ENCODE measurements around the gene TMC5.
"Not testable (repeated sequence)": the region's sequence is repeated elsewhere in the genome, so short reads cannot be mapped to it uniquely, and the experiment has no call there.

- not testable (repeated sequence) for TF ChIP-seq EZH2 (IDR thresholded peaks at IDR 0.05; ENCODE audit: low read depth, unreplicated experiment); POLR2AphosphoS5 (IDR thresholded peaks at IDR 0.05; ENCODE audit: low read depth); CREB1 (CRISPR knock-in tag; IDR thresholded peaks at IDR 0.05; ENCODE audit: low read depth); ZNF331 (CRISPR knock-in tag; IDR thresholded peaks at IDR 0.05; ENCODE audit: low read depth)
- TF ChIP-seq, protein P1, sequence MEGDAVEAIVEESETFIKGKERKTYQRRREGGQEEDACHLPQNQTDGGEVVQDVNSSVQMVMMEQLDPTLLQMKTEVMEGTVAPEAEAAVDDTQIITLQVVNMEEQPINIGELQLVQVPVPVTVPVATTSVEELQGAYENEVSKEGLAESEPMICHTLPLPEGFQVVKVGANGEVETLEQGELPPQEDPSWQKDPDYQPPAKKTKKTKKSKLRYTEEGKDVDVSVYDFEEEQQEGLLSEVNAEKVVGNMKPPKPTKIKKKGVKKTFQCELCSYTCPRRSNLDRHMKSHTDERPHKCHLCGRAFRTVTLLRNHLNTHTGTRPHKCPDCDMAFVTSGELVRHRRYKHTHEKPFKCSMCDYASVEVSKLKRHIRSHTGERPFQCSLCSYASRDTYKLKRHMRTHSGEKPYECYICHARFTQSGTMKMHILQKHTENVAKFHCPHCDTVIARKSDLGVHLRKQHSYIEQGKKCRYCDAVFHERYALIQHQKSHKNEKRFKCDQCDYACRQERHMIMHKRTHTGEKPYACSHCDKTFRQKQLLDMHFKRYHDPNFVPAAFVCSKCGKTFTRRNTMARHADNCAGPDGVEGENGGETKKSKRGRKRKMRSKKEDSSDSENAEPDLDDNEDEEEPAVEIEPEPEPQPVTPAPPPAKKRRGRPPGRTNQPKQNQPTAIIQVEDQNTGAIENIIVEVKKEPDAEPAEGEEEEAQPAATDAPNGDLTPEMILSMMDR (conservative IDR thresholded peaks at IDR 0.05; ENCODE audit: low read depth in 2 of 2): not testable (repeated sequence)
Observed at GRCh38 chr16:19391185-19391776, 26.4 kb upstream of the TMC5 start.
